ENCODE measurements around the gene CTLA4.
"Not testable (repeated sequence)": the region's sequence is repeated elsewhere in the genome, so short reads cannot be mapped to it uniquely, and the experiment has no call there.

The CTLA4 gene

GRCh38 chr2:203858176-203858575, 9.4 kb upstream of the CTLA4 start:
- peak in 2 of 3 donors; percentile 13 to 16 for DNase-seq

GRCh38 chr2:203859030-203859789, 8.4 kb upstream of the CTLA4 start:
- DNase-seq = no peak

- DNase-seq = no peak
These were observed 6.4 kb upstream of the CTLA4 start for GRCh38 chr2:203861197-203861596.

GRCh38 chr2:203861607-203862006, 6.0 kb upstream of the CTLA4 start:
- no peak for DNase-seq

GRCh38 chr2:203869223-203870042, 1.9 kb downstream of the CTLA4 start:
- DNase-seq = no peak

GRCh38 chr2:203870481-203870880, 2.9 kb downstream of the CTLA4 start:
- DNase-seq = no peak

- peak; percentile 30 to 60 (median 50) for DNase-seq
These were observed 3.4 kb downstream of the CTLA4 start for GRCh38 chr2:203870941-203871340.

- peak; percentile 41 to 82 (median 72) for DNase-seq
These were observed 3.9 kb downstream of the CTLA4 start for GRCh38 chr2:203871371-203871983.

- no peak for DNase-seq
These were observed 5.9 kb downstream of the CTLA4 start for GRCh38 chr2:203873461-203873860.

GRCh38 chr2:203873921-203874631, 6.5 kb downstream of the CTLA4 start:
- no peak for DNase-seq

GRCh38 chr2:203875471-203875870, 7.9 kb downstream of the CTLA4 start:
- no peak for DNase-seq

- DNase-seq = no peak
These were observed 8.8 kb downstream of the CTLA4 start for GRCh38 chr2:203876328-203876727.

GRCh38 chr2:203878063-203878462, 10.5 kb downstream of the CTLA4 start:
- DNase-seq = no peak

GRCh38 chr2:203880557-203881125, 13.1 kb downstream of the CTLA4 start:
- DNase-seq = peak in 1 of 3 donors; percentile 37

- not testable (repeated sequence) for DNase-seq
These were observed 13.6 kb downstream of the CTLA4 start for GRCh38 chr2:203881185-203881584.

GRCh38 chr2:203882551-203882950, 15.0 kb downstream of the CTLA4 start:
- DNase-seq = no peak

- peak in 2 of 3 donors; percentile 27 to 38 for DNase-seq
These were observed 19.1 kb downstream of the CTLA4 start for GRCh38 chr2:203886661-203887151.

GRCh38 chr2:203887677-203888076, 20.1 kb downstream of the CTLA4 start:
- DNase-seq = no peak

GRCh38 chr2:203889542-203889941, 22.0 kb downstream of the CTLA4 start:
- DNase-seq = no peak

- DNase-seq = no peak
These were observed 22.4 kb downstream of the CTLA4 start for GRCh38 chr2:203889944-203890343.

GRCh38 chr2:203890733-203891132, 23.2 kb downstream of the CTLA4 start:
- DNase-seq = no peak

- peak; percentile 88 to 94 (median 94) for DNase-seq
These were observed 23.9 kb downstream of the CTLA4 start for GRCh38 chr2:203891474-203891873.
